Occipital lobe (tissue), 2 donors: Measurements from ENCODE around the gene SGSM1. TPM values are rescaled to one million over a fixed set of nuclear protein-coding genes. Genes with fewer than 3 reads are reported as not detected.
"Not testable (repeated sequence)": the region's sequence is repeated elsewhere in the genome, so short reads cannot be mapped to it uniquely, and the experiment has no call there.

Source experiments
- DNase-seq: peaks from one replicate; lab custom pipeline; 2025; lab: John Stamatoyannopoulos, UW
- total RNA-seq: library from RNA; depleted of rRNA; stranded (reverse); fragments of >200 nt; gene quantifications from one replicate; pipeline ENCODE4 v1.2.3, GENCODE V29; 2014

Gene SGSM1
- total RNA-seq, 1 donor from 2014 or later, result 11.4 TPM

DNA sequence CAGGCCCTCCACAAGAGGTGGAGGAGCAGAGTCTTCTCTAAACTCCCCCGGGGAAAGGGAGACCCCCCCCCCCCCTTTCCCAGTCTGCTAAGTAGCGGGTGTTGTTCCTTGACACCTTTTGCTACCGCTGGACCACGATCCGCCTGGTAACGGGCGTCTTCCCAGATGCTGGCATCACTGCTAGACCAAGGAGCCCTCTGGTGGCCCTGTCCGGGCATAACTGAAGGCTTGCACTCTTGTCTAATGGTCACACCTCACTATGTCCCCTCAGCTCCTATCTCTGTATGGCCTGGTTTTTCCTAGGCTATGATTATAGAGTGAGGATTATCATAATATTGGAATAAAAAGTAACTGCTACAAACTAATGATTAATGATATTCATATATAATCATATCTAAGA lies 31.5 kb downstream of the SGSM1 start:
- DNase-seq, result not testable (repeated sequence)

DNA sequence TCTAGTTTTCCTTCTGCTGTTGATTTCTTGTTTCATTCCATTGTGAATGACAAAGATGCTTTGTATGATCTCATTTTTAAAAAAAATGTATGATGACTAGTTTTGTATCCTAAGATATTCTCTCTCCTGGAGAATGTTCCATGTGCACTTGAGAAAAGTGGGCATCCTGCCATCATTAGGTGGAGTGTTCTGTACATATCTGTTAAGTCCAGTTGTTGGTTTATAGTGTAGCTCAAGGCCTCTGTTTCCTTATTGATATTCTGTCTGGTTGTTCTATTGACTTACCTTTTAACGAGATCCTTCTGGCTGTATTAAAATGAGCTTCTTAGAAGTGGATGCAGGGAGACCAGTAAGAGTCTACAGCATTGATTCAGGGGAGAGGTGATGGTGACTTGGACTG lies 35.2 kb downstream of the SGSM1 start:
- DNase-seq, result no peak

DNA sequence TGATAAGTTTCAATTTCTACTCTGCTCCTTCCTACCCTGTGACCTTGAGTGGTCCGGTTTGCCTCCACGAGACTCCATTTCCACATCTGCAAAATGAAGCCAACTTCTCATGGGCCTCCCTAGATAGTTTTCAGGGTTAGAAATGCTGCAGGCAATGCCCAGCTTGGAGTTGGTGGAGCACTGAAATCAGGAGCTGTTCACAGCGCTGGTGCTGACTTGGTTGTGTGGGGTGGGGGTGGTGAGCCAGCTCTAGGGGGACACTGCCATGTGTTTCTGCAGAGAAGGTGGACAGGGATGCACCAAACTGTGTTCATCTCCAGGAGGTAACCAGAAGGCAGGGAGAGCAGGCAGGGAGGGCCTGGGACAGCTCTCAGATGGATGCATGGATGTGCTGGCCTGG lies 37.0 kb downstream of the SGSM1 start:
- no peak for DNase-seq

DNA sequence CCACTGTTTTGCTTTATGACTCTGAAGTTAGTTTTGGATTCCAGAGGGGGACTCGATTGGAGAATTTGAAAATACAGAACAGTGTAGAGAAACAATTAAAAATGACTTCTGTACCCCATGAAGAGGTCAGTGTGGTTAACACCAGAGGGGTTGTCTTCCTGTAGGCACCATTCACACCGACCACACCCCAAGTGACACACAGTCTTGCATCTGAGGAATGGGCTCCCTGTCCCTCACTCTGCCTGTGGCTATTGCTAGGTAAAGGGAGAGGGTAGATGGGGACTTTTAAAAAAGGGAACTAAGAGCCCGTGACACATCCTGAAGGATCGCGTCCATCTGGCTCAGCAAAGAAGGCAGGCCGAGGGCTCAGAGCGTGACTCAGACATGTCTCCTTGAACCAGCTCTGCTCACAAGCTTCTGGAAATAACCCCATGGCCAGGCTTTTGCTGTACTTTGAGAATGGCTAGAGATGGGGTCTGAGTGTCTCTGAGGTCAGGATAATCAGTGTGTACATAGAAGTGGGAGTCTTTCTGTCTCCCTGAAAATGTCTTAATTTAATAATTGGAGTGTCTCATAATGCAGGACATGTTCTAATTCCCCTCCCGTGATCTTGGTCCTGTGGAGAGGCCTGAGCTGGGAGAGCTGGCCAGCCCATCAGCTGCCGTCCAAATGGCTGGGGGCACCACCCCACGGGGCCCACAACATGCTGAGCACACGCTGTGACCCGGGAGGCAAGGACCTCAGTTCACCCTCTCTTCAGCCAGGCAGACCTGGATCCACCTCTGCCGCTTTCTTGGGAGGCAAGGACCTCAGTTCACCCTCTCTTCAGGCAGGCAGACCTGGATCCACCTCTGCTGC lies 39.3 kb downstream of the SGSM1 start:
- no peak for DNase-seq

DNA sequence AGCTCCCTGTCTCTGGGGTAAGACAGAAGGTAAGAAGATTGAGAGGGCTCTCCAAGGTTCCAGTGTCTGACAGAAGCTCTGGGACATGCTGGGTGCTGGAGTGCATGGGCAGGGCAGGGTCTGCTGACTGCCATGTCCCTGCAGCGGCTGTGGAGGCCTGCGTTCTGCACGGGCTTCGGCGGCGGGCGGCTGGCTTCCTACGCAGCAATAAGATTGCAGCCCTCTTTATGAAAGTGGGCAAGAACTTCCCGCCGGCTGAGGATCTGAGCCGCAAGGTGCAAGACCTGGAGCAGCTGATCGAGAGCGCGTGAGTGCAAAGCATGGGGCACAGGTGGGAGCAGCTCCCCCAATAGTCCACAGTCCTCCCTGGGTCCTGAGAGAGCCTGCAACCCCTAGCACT lies 41.5 kb downstream of the SGSM1 start:
- no peak for DNase-seq

DNA sequence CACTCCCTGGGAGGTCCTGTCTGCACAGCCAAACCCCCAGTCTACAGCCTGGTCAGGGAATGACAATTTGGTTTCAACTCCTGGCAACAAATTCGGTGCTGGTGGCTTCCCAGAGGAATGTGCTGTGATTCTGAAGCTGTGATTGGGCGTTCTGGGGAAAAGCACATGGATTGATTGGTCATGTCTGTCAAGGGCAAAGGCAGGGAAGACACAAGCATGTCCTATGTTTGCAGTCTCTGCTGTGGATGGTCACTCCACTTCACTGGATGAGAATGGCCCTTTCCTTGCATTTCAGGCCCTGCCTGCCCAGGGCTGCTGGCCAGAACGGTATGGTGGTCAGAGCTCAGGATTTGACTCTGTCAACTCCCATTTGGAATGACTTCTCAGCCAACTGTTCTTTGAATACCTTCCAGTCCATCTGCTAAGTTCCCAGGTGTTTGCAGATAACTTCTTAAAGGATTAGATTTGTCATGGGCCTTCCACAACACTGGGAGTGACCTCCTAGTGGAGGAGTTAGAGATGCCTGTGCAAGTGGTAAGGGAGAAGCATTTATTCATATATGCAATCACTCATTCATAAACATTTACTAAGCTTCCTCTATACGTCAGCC lies 42.7 kb downstream of the SGSM1 start:
- no peak for DNase-seq

DNA sequence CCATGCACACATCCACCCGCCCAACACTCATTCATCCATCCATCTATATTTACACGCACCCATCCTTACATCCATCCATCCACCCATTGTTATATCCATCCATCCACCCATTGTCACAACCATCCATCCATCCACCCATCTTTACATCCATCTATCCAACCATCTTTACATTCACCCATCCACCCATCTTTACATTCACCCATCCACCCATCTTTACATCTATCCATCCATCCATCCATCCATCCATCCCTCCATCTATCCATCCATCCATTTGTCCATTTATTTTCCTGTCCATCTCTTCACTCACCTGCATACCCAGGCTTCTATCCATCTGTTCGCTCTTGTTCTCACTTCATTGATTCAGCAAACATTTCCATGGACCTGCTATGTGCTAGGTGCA lies 49.8 kb downstream of the SGSM1 start:
- DNase-seq, result no peak

DNA sequence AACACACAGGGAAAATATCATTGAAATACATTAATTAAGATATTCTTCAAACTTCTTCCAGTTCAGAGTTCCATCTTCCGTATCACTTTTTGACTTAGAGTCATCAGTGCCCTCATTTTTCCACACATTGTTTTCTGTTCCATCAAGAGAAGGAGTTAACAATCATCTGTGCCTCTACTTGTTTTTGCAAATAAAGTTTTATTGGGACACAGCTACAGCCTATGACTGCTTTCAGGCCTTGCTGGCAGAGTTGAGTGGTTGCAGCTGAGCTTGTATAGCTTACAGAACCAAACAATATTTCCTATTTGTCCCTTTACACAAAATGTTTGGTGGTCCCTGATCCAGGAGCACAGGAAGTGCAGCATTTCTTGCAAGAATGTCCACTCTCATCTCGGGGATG lies 51.6 kb downstream of the SGSM1 start:
- DNase-seq, result no peak

DNA sequence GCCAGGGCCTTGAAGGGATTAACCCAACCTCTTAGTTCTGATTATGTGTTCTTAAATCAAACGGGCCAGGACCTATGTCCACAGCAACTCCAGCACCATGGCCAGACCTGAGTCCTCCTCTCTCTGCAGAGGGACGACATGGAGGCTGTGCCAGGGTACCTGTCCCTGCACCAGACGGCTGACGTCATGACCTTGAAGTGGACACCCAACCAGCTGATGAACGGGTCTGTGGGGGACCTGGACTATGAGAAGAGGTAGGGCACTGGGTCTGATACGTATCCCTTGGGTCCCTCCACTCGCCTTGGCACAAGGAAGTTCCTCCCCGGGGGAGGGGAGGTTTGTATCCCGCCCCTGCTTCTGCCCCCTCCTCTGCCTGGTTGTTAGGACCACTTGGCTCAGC lies 53.6 kb downstream of the SGSM1 start:
- DNase-seq, result no peak

DNA sequence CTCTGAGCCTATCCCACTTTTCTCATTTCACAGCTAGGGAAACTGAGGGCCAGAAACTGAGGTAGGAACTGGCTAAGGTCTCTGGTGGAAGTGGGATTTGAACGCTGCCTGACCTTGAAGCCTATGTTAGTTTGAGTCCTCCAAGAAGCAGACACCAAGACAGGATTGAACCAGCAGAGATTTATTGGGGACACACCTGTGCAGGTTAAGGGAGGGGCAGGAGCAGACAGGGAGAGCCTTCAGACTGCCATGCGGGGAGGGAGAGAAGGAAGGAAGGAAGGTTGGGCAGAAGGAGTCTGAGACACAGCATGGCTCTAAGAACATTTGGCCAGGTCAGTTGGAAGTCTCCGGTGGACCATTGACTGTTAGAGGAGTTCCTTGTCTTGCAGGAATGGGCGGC lies 59.5 kb downstream of the SGSM1 start:
- no peak for DNase-seq

DNA sequence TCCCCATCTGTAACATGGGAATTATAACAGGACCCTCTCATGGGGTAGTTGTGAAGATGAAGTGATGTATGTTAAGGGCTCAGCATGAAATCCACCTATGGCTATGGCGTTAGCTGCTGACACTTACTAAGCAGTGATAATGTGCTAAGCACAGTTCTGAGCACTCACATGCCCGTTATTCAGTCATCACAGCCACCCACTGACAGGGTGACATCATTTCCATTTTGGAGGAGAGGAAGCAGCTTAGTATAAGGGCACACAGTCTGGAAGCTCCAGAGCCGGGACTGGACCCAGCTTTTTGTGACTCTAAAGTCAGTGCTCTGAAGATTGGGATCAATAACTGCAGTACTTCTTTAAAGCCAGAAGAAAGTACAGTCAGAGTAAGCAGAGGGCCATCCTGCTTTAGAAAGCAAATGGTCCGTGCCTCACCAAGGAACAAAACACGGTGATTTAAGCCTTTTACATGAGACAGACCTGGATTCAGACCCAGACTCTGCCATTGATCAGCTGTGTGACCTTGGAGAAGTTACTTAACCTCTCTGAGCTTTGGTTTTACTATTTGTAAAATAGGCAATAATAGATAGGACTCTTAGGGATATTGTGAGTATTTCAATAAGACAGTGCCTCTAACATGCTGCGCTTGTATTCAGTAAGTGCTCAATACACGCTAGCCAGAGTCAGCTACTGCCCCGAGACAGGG lies 61.5 kb downstream of the SGSM1 start:
- no peak for DNase-seq

DNA sequence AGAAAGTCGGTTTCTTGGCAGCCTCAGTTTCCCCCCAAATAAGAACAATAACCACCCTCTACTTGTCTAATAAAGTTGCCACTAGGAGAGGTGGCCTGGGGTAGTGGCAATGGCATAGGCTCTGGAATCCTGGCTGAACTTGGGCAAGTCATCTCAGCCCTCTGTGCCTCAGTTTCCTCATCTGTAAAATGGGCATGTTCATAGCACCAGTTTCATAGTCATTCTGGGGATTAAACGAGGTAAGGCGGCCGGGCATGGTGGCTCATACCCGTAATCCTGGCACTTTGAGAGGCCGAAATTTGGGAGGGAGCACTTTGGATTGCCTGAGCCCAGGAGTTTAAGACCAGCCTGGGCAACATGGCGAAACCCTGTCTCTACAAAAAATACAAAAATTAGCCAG lies 63.0 kb downstream of the SGSM1 start:
- no peak for DNase-seq

DNA sequence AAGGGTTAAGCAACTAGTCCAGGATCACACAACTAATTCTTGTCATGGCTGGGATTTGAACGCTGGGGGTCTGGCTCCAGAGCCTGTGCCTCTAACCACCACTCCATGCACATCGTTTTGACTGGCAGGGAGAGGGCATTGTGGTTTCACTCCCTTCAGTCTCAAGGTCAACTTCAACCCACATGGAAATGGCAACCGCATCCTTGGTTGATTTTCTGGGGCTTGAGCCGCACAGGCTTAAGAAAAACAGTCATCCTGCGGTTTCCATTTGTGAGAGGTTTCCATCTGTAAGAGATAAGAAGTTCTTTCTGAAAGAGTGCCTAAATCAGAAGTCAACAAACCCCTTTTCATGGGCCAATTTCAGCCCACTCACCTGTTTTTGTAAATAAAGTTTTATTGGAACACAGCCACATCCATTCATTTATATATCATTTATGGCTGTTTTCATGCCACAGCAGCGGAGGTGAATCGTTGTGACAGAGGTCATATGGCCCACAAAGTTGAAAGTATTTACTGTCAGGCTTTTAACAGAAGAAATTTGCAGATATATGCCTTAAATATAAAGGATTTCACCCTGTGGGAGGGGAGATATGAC lies 65.7 kb downstream of the SGSM1 start:
- DNase-seq, result no peak

DNA sequence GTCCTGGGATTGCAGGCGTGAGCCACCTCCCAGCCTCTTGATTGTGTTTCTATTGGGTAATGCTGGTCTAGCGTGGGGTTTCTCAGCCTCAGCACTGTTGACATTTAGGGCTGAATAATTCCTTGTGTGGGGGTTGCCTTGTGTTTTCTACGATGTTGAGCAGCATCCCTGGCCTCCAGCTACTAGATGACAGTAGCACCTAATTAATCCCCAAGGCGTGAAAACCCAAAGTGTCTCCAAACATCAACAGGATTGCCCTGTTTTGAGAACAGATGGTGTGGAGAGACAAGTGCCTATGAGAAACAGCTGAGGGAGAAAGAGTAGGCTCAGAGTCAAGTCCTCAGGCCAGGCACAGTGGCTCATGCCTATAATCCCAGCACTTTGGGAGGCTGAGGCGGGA lies 67.2 kb downstream of the SGSM1 start:
- no peak for DNase-seq

DNA sequence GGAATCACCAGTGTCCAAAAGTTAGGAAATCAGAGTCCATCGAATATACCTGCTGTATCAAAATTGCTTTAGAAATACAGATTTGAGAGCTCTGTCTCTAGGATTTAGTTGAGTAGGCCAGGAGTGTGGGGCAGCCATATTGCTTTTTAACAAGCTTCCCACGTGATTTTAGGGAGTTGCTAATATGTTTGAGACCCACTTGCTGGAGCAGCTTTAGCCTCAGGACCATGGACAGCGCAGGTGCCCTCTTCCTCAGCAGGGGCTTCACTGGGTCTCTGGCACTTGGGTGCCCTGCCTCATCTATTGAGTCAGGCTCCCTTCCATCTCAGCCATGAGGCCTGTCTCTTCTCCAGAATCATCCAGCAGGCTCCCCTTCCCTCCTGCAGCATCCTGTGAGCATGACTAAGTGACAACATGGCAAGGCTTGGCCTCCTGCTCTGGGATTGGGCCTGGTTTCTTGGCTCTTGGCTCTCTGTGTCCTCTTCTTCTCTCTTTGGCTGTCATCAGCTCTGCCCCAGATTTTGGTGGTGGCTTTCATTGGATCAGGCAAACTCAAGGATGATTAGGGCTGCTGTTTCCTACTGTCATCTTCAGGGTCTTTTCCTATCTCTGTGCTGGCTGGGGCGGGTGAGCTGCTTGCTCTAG lies 70.0 kb downstream of the SGSM1 start:
- no peak for DNase-seq

DNA sequence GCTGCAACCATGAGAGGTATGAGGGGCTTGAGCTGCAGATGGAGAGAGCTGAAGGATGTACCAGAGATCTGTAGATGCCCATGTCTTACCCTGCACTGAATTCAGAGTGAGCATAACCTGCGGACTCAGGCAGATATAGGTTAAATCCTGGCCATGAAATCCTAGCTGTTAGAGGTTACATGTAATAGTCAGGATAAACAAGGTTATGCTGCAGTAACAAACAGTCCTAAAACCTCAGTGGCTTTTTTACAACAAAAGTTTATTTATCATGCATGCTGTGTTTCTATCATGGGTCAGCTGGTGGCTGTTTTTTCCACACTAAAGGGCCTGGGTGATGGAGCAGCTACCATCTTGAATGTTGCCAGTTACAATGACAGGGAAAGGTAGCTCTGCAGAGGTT lies 70.7 kb downstream of the SGSM1 start:
- no peak for DNase-seq

DNA sequence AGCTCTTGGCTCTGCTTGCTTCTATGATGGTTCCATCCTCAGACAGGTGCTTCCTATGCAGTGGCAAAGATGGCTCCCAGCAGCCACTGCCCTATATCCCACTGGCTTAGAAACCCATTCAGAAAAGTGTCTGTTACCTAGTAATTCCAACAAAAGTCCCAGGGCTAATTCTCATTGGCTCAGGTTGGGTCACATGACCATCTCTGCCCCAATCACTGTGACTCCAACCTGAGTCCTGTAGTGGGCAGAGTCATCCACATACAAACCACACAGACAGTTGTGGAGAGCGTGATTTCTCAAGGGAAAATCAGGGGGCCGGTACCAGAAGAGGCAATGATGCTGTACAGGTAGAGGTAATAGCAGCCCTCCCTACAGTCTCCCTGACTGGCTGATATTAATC lies 73.0 kb downstream of the SGSM1 start:
- no peak for DNase-seq

DNA sequence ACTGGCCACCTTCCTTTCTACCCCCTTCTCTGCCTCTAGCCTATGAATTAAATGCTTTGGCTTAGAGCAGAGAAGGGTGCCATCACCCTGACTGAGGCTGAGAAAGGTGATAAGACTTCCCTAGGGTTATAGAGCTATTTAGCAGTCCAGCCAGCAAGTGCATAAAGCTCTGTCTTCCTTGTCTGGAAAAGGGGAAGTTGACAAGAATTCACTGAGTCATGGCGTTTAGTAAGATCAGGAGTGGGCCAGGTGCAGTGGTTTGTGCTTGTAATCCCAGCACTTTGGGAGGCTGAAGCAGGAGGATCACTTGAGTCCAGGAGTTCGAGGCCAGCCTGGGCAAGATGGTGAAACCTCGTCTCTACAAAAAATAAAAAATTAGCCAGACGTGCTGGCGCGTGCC lies 77.4 kb downstream of the SGSM1 start:
- no peak for DNase-seq

DNA sequence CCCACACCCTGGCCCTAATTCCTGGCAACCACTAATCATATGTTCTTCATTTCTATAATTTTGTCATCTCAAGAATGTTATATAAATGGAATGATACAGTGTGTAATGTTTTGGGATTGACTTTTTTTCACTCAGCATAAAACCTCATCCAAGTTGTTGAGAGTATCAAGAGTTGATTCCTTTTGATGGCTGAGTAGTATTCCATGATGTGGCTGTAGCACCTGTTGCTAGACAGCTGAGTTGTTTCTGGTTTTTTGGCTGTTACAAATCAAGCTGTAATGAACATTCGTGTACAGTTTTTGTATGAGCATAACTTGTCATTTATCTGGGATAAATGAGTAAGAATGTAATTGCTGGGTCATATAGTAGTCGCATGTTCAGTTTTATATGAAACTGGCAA lies 81.2 kb downstream of the SGSM1 start:
- DNase-seq, result no peak

DNA sequence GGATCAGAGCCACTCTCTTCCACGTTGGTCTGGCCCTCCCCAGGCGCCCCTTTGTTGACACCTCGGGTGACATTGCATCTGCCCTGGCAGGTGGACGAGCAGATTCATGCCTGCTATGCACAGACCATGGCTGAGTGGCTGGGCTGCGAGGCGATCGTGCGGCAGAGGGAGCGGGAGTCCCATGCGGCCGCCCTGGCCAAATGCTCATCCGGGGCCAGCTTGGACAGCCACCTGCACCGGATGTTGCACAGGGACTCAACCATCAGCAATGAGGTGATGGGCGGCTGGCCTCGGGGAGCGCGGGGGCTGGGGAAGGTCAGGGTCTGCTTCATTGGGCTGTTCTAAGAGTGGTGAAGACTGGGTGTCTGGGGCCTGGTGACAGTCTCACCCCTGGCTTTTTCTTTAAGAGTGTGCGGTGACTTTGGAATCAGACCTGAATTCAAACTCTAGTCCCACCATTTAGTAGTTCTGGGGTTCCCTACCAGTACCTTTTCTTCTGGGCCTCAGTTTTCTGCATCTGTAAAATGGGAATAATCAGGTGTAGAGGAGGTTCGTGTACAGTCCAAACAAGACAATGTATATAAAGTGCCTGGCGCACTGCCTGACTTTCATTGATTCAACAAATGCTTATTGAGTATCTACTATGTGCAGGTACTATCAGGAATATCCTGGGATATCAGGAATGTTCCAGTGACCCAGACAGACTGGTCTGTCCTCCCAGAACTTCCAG lies 87.5 kb downstream of the SGSM1 start:
- no peak for DNase-seq
